ENCODE data around the gene CADM2.
"Not testable (repeated sequence)": the region's sequence is repeated elsewhere in the genome, so short reads cannot be mapped to it uniquely, and the experiment has no call there.

Gene CADM2

DNA sequence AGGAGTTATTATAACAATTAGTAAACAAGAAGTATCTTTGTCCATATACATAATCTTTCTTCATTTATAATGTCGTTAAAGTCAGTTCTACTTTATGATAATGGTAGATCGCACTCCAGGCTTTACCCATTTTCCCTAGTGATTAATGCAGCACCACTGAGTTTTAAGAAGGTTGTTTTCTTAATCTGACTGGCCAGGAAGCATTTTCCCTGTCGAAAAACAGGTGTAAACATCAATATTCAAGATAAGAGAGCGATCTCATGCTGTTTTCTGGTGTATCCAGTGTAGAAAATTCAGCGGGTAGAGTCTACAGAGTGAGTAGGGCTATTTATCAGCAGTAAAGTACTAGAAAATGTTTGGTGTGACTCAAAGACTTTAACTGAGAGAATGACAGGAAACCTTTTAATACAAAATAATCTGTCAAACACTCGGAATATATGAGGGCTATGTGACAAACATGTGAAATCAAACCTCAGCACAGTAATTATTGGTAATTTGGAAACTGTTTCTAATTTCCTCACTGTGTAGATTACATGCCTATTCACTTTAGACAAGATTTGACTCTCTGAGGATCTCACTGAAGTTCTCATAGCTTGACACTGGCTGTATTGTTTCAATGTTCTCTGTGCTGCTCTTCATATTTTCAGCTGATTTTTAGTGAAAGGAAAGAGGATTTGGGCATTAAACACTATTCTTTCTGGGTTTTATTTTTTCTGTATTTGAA, 1019.0 kb downstream of the CADM2 start:
- Histone ChIP-seq H3K9me2 (replicated peaks; ENCODE audit: control insufficient read depth, low read length) (no peaks in the 10 kb centered on the region), H3K27ac (ENCODE audit: low read depth, low read length) (no peak overlapping the region), H3K4me3 (ENCODE audit: low read length) (no peak overlapping the region), H3K36me3 (ENCODE audit: control insufficient read depth, low read length) (no peaks in the 10 kb centered on the region), H3K9me3 (ENCODE audit: control insufficient read depth, insufficient read depth, low read length) (no peaks in the 10 kb centered on the region), H3F3A (ENCODE audit: control insufficient read depth, insufficient read depth) (no peaks in the 10 kb centered on the region), H3K79me2 (ENCODE audit: control insufficient read depth, low read length) (no peaks in the 10 kb centered on the region), H3K4me1 (ENCODE audit: control insufficient read depth, low read length) (no peaks in the 10 kb centered on the region), H3K4me2 (ENCODE audit: low read length) (no peak overlapping the region), H4K20me1 (ENCODE audit: control insufficient read depth, insufficient read depth, low read depth, low read length) (no peaks in the 10 kb centered on the region), H3K27me3 (ENCODE audit: control insufficient read depth, low read length) (no peaks in the 10 kb centered on the region)
- no peak for TF ChIP-seq EZH2phosphoT487 (IDR thresholded peaks at IDR 0.05; ENCODE audit: borderline replicate concordance, low read length)
- TF ChIP-seq, protein P1, sequence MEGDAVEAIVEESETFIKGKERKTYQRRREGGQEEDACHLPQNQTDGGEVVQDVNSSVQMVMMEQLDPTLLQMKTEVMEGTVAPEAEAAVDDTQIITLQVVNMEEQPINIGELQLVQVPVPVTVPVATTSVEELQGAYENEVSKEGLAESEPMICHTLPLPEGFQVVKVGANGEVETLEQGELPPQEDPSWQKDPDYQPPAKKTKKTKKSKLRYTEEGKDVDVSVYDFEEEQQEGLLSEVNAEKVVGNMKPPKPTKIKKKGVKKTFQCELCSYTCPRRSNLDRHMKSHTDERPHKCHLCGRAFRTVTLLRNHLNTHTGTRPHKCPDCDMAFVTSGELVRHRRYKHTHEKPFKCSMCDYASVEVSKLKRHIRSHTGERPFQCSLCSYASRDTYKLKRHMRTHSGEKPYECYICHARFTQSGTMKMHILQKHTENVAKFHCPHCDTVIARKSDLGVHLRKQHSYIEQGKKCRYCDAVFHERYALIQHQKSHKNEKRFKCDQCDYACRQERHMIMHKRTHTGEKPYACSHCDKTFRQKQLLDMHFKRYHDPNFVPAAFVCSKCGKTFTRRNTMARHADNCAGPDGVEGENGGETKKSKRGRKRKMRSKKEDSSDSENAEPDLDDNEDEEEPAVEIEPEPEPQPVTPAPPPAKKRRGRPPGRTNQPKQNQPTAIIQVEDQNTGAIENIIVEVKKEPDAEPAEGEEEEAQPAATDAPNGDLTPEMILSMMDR (IDR thresholded peaks at IDR 0.05; ENCODE audit: low read depth, low read length, poor library complexity, severe bottlenecking) = no peak

DNA sequence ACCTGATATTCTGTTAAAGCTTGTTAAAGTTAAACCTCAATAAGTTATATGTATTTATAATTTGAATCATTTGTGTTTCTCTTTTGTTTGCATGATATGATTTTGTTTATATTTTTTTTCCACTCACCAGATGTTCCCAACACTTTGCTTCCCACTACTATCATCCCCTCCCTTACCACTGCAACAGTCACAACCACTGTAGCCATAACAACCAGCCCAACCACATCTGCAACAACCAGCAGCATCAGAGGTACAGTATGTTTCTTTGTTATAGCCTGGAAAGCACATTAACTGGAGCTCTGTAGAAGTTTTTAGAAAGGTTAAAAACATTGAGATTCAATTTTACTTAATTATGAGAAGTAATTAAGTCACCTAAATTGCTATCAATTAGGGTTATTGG, 1020.2 kb downstream of the CADM2 start:
- no peak overlapping the region for H3K27ac ChIP-seq (ENCODE audit: low read depth, low read length)
- H3K4me3 ChIP-seq (ENCODE audit: low read length) = no peak overlapping the region
- no peaks in the 10 kb centered on the region for H4K20me1 ChIP-seq (ENCODE audit: control insufficient read depth, insufficient read depth, low read depth, low read length)
- H3K4me1 ChIP-seq (ENCODE audit: control insufficient read depth, low read length) = no peaks in the 10 kb centered on the region
- no peaks in the 10 kb centered on the region for H3K36me3 ChIP-seq (ENCODE audit: control insufficient read depth, low read length)
- H3K9me3 ChIP-seq (ENCODE audit: control insufficient read depth, insufficient read depth, low read length) = no peaks in the 10 kb centered on the region
- no peaks in the 10 kb centered on the region for H3K79me2 ChIP-seq (ENCODE audit: control insufficient read depth, low read length)
- no peaks in the 10 kb centered on the region for H3K27me3 ChIP-seq (ENCODE audit: control insufficient read depth, low read length)
- no peaks in the 10 kb centered on the region for H3K9me2 ChIP-seq (replicated peaks; ENCODE audit: control insufficient read depth, low read length)
- no peak for TF ChIP-seq EZH2phosphoT487 (IDR thresholded peaks at IDR 0.05; ENCODE audit: borderline replicate concordance, low read length)
- TF ChIP-seq, protein P1 (IDR thresholded peaks at IDR 0.05; ENCODE audit: low read depth, low read length, poor library complexity, severe bottlenecking) = no peak
- no peak overlapping the region for H3K4me2 ChIP-seq (ENCODE audit: low read length)
- no peaks in the 10 kb centered on the region for H3F3A ChIP-seq (ENCODE audit: control insufficient read depth, insufficient read depth)

DNA sequence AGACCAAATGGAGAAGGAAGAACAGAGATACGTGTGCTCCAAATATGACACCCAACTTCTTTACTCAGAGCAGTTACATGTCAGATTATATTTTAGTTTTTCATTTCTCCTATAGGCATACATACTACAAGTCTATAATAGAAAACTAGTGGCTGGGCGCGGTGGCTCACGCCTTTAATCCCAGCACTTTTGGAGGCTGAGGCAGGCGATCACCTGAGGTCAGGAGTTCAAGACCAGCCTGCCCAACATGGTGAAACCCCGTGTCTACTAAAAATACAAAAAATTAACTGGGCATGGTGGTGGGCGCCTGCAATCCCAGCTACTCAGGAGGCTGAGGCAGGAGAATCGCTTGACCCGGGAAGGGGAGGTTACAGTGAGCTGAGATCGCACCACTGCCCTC, 1030.8 kb downstream of the CADM2 start:
- not testable (repeated sequence) for H3K36me3 ChIP-seq (ENCODE audit: control insufficient read depth, low read length); H3K79me2 ChIP-seq (ENCODE audit: control insufficient read depth, low read length); H3K4me3 ChIP-seq (ENCODE audit: low read length); H3K27me3 ChIP-seq (ENCODE audit: control insufficient read depth, low read length); H3K27ac ChIP-seq (ENCODE audit: low read depth, low read length); H3K9me2 ChIP-seq (replicated peaks; ENCODE audit: control insufficient read depth, low read length); H3F3A ChIP-seq (ENCODE audit: control insufficient read depth, insufficient read depth); H3K9me3 ChIP-seq (ENCODE audit: control insufficient read depth, insufficient read depth, low read length); H3K4me2 ChIP-seq (ENCODE audit: low read length); H4K20me1 ChIP-seq (ENCODE audit: control insufficient read depth, insufficient read depth, low read depth, low read length); H3K4me1 ChIP-seq (ENCODE audit: control insufficient read depth, low read length)

DNA sequence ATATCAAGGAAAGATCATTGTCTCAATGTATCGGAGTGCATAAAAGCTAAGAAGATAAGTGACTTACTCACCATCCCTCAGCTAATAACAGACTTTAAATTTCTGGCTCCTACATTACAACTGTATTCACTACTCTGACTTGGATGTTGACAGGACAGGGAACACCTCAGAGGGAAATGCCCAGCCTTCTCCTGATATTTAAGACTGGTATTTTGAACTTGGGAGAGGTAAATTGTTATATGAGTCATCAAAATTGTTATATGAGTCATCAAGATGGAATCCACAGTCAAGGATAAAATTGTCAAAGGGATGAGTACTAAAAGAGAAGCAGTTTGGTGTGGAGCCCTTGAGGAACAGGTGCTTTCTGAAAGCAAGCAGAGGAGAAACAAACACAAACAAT, 1070.8 kb downstream of the CADM2 start:
- H3K27ac ChIP-seq (ENCODE audit: low read depth, low read length) = no peak overlapping the region
- H3K4me1 ChIP-seq (ENCODE audit: control insufficient read depth, low read length) = no peaks in the 10 kb centered on the region
- no peaks in the 10 kb centered on the region for H3K79me2 ChIP-seq (ENCODE audit: control insufficient read depth, low read length)
- H3K9me2 ChIP-seq (replicated peaks; ENCODE audit: control insufficient read depth, low read length) = no peaks in the 10 kb centered on the region
- H3F3A ChIP-seq (ENCODE audit: control insufficient read depth, insufficient read depth) = no peaks in the 10 kb centered on the region
- H3K9me3 ChIP-seq (ENCODE audit: control insufficient read depth, insufficient read depth, low read length) = no peaks in the 10 kb centered on the region
- no peak overlapping the region for H3K4me3 ChIP-seq (ENCODE audit: low read length)
- H4K20me1 ChIP-seq (ENCODE audit: control insufficient read depth, insufficient read depth, low read depth, low read length) = no peaks in the 10 kb centered on the region
- no peak overlapping the region for H3K4me2 ChIP-seq (ENCODE audit: low read length)
- no peaks in the 10 kb centered on the region for H3K36me3 ChIP-seq (ENCODE audit: control insufficient read depth, low read length)
- no peaks in the 10 kb centered on the region for H3K27me3 ChIP-seq (ENCODE audit: control insufficient read depth, low read length)
- TF ChIP-seq EZH2phosphoT487 (IDR thresholded peaks at IDR 0.05; ENCODE audit: borderline replicate concordance, low read length) = no peak
- TF ChIP-seq, protein P1 (IDR thresholded peaks at IDR 0.05; ENCODE audit: low read depth, low read length, poor library complexity, severe bottlenecking) = no peak

Data from DOHH2 (cell line).